Activated CD8-positive, alpha-beta T cell treated with anti-CD3 and anti-CD28 coated beads for 36 hours (primary cell): ENCODE measurements around the gene NR1I3. TPM values are rescaled to one million over a fixed set of nuclear protein-coding genes. Genes with fewer than 3 reads are reported as not detected.
A peak's percentile ranks its signal among the peaks of the same experiment; 100 is the strongest.

Source experiments
- ATAC-seq: fragments of 200-7000 bp; cut with Tn5 transposase; one replicate; pipeline ENCODE4 v1.10.0; 2021; ENCODE audit warnings: mild to moderate bottlenecking, moderate library complexity
- CTCF ChIA-PET: fragments of 350-600 bp; sonication (Branson Sonifier 250); formaldehyde crosslinking; loops from one replicate; lab custom pipeline; 2021; ENCODE audit warnings: antibody characterized with exemption; lab: Charles Lee
- POLR2A ChIA-PET: fragments of 350-600 bp; sonication (Branson Sonifier 250); formaldehyde crosslinking; loops from one replicate; lab custom pipeline; 2021; ENCODE audit warnings: antibody characterized with exemption; lab: Charles Lee
- DNase-seq: peaks from one replicate; pipeline ENCODE4 v3.0.0-alpha.2; 2020
- H3K27ac Mint-ChIP-seq: one replicate; pipeline ENCODE4 v1.8.0; 2021; ENCODE audit warnings: mild to moderate bottlenecking, mixed read lengths
- H3K27me3 Mint-ChIP-seq: one replicate; pipeline ENCODE4 v1.8.0; 2021; ENCODE audit warnings: mixed read lengths
- H3K36me3 Mint-ChIP-seq: one replicate; pipeline ENCODE4 v1.8.0; 2021; ENCODE audit warnings: low read depth, mixed read lengths
- H3K4me1 Mint-ChIP-seq: one replicate; pipeline ENCODE4 v1.8.0; 2021; ENCODE audit warnings: low read depth, mixed read lengths
- H3K4me3 Mint-ChIP-seq: one replicate; pipeline ENCODE4 v1.8.0; 2021; ENCODE audit warnings: mild to moderate bottlenecking, moderate library complexity, mixed read lengths
- H3K9me3 Mint-ChIP-seq: one replicate; pipeline ENCODE4 v1.8.0; 2021; ENCODE audit warnings: mixed read lengths
- CTCF ChIP-seq: fragments of 200-600 bp; IDR thresholded peaks from one replicate; pipeline ENCODE4 v1.8.0; 2022; ENCODE audit warnings: antibody characterized with exemption, mild to moderate bottlenecking
- intact Hi-C: fragments of 100-400 bp; cut with micrococcal nuclease; formaldehyde crosslinking; loops from one replicate; pipeline ENCODE4 v1.10.0; 2022
- total RNA-seq, 2 experiments: library from RNA; stranded (reverse); gene quantifications; one replicate each; pipeline ENCODE4 v1.2.3, GENCODE V29; 2021

The NR1I3 gene
- total RNA-seq, 2 experiments from 2014 or later, result not detected

DNA sequence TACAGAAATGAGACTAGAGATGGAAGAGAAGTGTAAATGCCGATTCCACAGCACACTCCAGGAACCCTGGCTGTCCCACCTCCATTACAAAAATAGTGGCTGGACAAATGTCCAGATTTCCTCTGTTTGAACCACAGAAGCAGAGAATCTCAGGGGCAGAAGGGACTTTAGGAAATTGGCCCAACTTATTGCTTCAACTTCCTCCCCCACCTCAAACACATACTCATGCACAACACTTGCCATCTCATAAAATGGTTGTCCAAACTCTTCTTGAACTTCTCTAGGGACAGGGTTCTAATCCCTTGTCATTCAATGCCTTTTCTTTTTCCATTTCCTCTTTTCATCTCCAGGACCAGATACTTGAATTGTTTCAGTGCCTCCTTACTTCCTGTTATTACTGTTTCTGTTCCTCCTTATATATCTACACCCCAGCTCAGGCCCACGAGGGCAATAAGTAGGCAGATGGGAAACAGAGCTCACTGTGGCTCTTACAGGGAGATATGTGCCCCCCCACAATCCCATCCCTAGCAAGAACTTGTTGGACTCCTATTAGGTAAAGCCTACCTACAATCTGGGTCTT, 52.2 kb downstream of the NR1I3 start:
- Mint-ChIP-seq H3K4me3 (peak overlapping the region; percentile 48), H3K4me1 (peaks cover 68% of the 10 kb centered on the region), H3K27ac (peak overlapping the region; percentile 95), H3K27me3 (no peaks in the 10 kb centered on the region), H3K36me3 (no peaks in the 10 kb centered on the region), H3K9me3 (no peaks in the 10 kb centered on the region)
- CTCF ChIA-PET, result interaction anchor here (0.7 to 2.0 kb wide), 13 partner anchors 9 to 196 kb away, joined by 3 to 14 read pairs (median 4); partner anchors contain the start of genes B4GALT3, PPOX and TOMM40L
- POLR2A ChIA-PET, result interaction anchor here (0.6 to 1.4 kb wide), 6 partner anchors 16 to 201 kb away, joined by 3 to 6 read pairs (median 4); partner anchors contain the start of genes NDUFS2, PPOX and TOMM40L
- TF ChIP-seq CTCF, result no peak
- intact Hi-C loops, result no loop called here
- DNase-seq (no peak), ATAC-seq (no peak)

DNA sequence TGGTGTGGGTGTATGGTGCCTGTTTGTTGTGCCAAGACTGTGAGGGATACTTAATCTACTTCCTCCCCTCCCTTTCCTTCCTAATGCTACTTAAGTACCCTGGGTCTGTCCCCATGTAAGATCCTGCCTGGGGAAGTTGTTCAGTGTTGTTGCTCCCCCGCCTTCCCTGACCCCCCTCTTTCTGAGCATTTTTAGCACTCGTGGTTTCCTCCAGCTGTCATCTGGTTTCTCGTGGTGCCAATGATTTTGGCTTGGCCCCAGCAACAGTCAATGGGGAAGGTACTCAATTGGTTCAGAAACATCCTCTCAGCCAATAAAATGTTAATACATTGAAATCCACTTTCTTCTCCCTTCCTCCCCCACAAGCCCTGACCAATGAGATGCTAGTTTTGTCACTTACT, 52.7 kb downstream of the NR1I3 start:
- peak; percentile 74 for ATAC-seq
- TF ChIP-seq CTCF, result no peak
- H3K4me3 Mint-ChIP-seq, result peak overlapping the region; percentile 48
- no peaks in the 10 kb centered on the region for H3K36me3 Mint-ChIP-seq
- H3K4me1 Mint-ChIP-seq, result peaks cover 74% of the 10 kb centered on the region
- ChIA-PET CTCF (interaction anchor here (0.7 to 2.0 kb wide), 7 partner anchors 9 to 197 kb away, joined by 3 to 14 read pairs (median 4); partner anchors contain the start of gene TOMM40L), POLR2A (interaction anchor here (0.8 to 1.4 kb wide), 2 partner anchors 17 to 20 kb away, joined by 5 read pairs; partner anchors contain the start of gene NDUFS2)
- peak overlapping the region; percentile 95 for H3K27ac Mint-ChIP-seq
- no peaks in the 10 kb centered on the region for H3K9me3 Mint-ChIP-seq
- peak; percentile 89 for DNase-seq
- intact Hi-C loops, result no loop called here
- H3K27me3 Mint-ChIP-seq, result no peaks in the 10 kb centered on the region

- peaks cover 73% of the 10 kb centered on the region for H3K4me1 Mint-ChIP-seq
- H3K9me3 Mint-ChIP-seq, result no peaks in the 10 kb centered on the region
- no peaks in the 10 kb centered on the region for H3K27me3 Mint-ChIP-seq
- ATAC-seq (peak; percentile 64), DNase-seq (peak; percentile 86)
- ChIA-PET POLR2A (interaction anchor here (0.6 to 2.6 kb wide), 7 partner anchors 15 to 501 kb away, joined by 3 to 13 read pairs (median 4); partner anchors contain the start of genes NDUFS2 and PPOX), CTCF (interaction anchor here (0.9 to 5.7 kb wide), 13 partner anchors 11 to 202 kb away, joined by 3 to 45 read pairs (median 6); partner anchors contain the start of genes APOA2, NDUFS2, PPOX and TOMM40L)
- peak overlapping the region; percentile 91 for H3K27ac Mint-ChIP-seq
- intact Hi-C loops, result no loop called here
- no peaks in the 10 kb centered on the region for H3K36me3 Mint-ChIP-seq
- H3K4me3 Mint-ChIP-seq, result peak overlapping the region; percentile 1
- TF ChIP-seq CTCF, result no peak
These were observed 55.8 kb downstream of the NR1I3 start for GRCh38 chr1:161182214-161182613.

GRCh38 chr1:161180639-161181038, 57.4 kb downstream of the NR1I3 start:
- DNase-seq, result no peak
- H3K27ac Mint-ChIP-seq, result peak overlapping the region; percentile 70
- ChIA-PET POLR2A (interaction anchor here (1.3 to 2.6 kb wide), 3 partner anchors 9 to 21 kb away, joined by 3 to 13 read pairs (median 4); partner anchors contain the start of genes NDUFS2 and PPOX), CTCF (interaction anchor here (0.9 to 5.7 kb wide), 8 partner anchors 11 to 202 kb away, joined by 4 to 45 read pairs (median 8); partner anchors contain the start of genes APOA2, NDUFS2, PPOX and TOMM40L)
- H3K4me1 Mint-ChIP-seq, result peaks cover 68% of the 10 kb centered on the region
- TF ChIP-seq CTCF, result peak; percentile 40
- no peaks in the 10 kb centered on the region for H3K9me3 Mint-ChIP-seq
- H3K4me3 Mint-ChIP-seq, result no peak overlapping the region
- no peak for ATAC-seq
- intact Hi-C loops, result no loop called here
- H3K36me3 Mint-ChIP-seq, result peaks cover 9% of the 10 kb centered on the region
- no peaks in the 10 kb centered on the region for H3K27me3 Mint-ChIP-seq
